ENCODE measurements around the gene ESYT1. TPM values are rescaled to one million over a fixed set of nuclear protein-coding genes. Genes with fewer than 3 reads are reported as not detected.
A peak's percentile ranks its signal among the peaks of the same experiment; 100 is the strongest.

The ESYT1 gene
- total RNA-seq, 1 donor, result 304 TPM

DNA sequence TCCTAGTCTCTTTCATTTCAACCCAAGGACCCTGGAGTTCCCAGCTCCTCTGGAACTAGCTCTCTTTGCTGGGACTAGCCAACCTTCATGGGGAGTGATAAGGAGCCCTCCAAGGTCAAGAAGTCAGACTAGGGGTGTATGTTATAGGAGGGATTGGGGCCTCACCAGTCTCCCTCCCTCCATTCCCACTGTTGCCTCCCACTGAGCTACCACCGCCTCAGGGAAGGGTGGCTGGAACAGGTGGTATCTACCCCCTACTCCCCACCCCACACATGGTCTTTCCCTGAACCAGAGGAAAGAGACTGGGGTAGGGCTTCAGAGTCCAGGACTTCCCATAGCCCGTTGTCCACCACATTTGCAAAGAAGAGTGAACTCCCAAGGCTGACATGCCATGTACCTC is 45.7 kb upstream of the ESYT1 start:
- Histone ChIP-seq H3K4me3 (ENCODE audit: insufficient read depth, low read length) (no peak overlapping the region), H3K9me3 (ENCODE audit: low read depth, low read length) (no peaks in the 10 kb centered on the region)
- DNase-seq (ENCODE audit: insufficient read length, low spot score, missing footprints), result no peak

GRCh38 chr12:56082967-56083366 is 45.1 kb upstream of the ESYT1 start:
- Histone ChIP-seq H3K27me3 (ENCODE audit: insufficient read depth, low read length) (peaks cover 25% of the 10 kb centered on the region), H3K9me3 (ENCODE audit: low read depth, low read length) (no peaks in the 10 kb centered on the region), H4K20me1 (ENCODE audit: insufficient read depth, low read length) (no peaks in the 10 kb centered on the region), H3K4me2 (ENCODE audit: insufficient read depth, low read length) (no peak overlapping the region), H3K36me3 (ENCODE audit: insufficient read depth, low read length) (no peaks in the 10 kb centered on the region), H3K4me3 (ENCODE audit: insufficient read depth, low read length) (no peak overlapping the region), H2AFZ (ENCODE audit: low read length) (no peak overlapping the region), H3K27ac (ENCODE audit: low read depth, low read length) (no peak overlapping the region), H3K4me1 (ENCODE audit: insufficient read depth, low read length) (peaks cover 9% of the 10 kb centered on the region), H3K79me2 (ENCODE audit: insufficient read depth, low read length) (no peaks in the 10 kb centered on the region)
- TF ChIP-seq, protein P1, sequence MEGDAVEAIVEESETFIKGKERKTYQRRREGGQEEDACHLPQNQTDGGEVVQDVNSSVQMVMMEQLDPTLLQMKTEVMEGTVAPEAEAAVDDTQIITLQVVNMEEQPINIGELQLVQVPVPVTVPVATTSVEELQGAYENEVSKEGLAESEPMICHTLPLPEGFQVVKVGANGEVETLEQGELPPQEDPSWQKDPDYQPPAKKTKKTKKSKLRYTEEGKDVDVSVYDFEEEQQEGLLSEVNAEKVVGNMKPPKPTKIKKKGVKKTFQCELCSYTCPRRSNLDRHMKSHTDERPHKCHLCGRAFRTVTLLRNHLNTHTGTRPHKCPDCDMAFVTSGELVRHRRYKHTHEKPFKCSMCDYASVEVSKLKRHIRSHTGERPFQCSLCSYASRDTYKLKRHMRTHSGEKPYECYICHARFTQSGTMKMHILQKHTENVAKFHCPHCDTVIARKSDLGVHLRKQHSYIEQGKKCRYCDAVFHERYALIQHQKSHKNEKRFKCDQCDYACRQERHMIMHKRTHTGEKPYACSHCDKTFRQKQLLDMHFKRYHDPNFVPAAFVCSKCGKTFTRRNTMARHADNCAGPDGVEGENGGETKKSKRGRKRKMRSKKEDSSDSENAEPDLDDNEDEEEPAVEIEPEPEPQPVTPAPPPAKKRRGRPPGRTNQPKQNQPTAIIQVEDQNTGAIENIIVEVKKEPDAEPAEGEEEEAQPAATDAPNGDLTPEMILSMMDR (IDR thresholded peaks at IDR 0.05; ENCODE audit: extremely low read depth, low read depth, low read length), result no peak
- DNase-seq (ENCODE audit: insufficient read length, low spot score, missing footprints), result peak; percentile 73

More for the DNA sequence above, 45.7 kb upstream of the ESYT1 start:
- no peaks in the 10 kb centered on the region for H3K36me3 ChIP-seq (ENCODE audit: insufficient read depth, low read length)
- no peaks in the 10 kb centered on the region for H3K79me2 ChIP-seq (ENCODE audit: insufficient read depth, low read length)
- H4K20me1 ChIP-seq (ENCODE audit: insufficient read depth, low read length), result no peaks in the 10 kb centered on the region
- H2AFZ ChIP-seq (ENCODE audit: low read length), result no peak overlapping the region
- no peak overlapping the region for H3K27ac ChIP-seq (ENCODE audit: low read depth, low read length)
- TF ChIP-seq, protein P1 (IDR thresholded peaks at IDR 0.05; ENCODE audit: extremely low read depth, low read depth, low read length), result no peak
- peaks cover 25% of the 10 kb centered on the region for H3K27me3 ChIP-seq (ENCODE audit: insufficient read depth, low read length)
- peaks cover 9% of the 10 kb centered on the region for H3K4me1 ChIP-seq (ENCODE audit: insufficient read depth, low read length)
- H3K4me2 ChIP-seq (ENCODE audit: insufficient read depth, low read length), result no peak overlapping the region

GRCh38 chr12:56084958-56085543 is 43.0 kb upstream of the ESYT1 start:
- Histone ChIP-seq H3K9me3 (ENCODE audit: low read depth, low read length) (no peaks in the 10 kb centered on the region), H3K27me3 (ENCODE audit: insufficient read depth, low read length) (peaks cover 25% of the 10 kb centered on the region), H3K4me3 (ENCODE audit: insufficient read depth, low read length) (no peak overlapping the region), H3K36me3 (ENCODE audit: insufficient read depth, low read length) (no peaks in the 10 kb centered on the region), H3K79me2 (ENCODE audit: insufficient read depth, low read length) (no peaks in the 10 kb centered on the region), H2AFZ (ENCODE audit: low read length) (no peak overlapping the region), H3K27ac (ENCODE audit: low read depth, low read length) (no peak overlapping the region), H3K4me1 (ENCODE audit: insufficient read depth, low read length) (peaks cover 3% of the 10 kb centered on the region), H3K4me2 (ENCODE audit: insufficient read depth, low read length) (no peak overlapping the region), H4K20me1 (ENCODE audit: insufficient read depth, low read length) (no peaks in the 10 kb centered on the region)
- TF ChIP-seq, protein P1 (IDR thresholded peaks at IDR 0.05; ENCODE audit: extremely low read depth, low read depth, low read length), result peak; percentile 52
- peak; percentile 50 for DNase-seq (ENCODE audit: insufficient read length, low spot score, missing footprints)

- Histone ChIP-seq H4K20me1 (ENCODE audit: insufficient read depth, low read length) (no peaks in the 10 kb centered on the region), H2AFZ (ENCODE audit: low read length) (no peak overlapping the region), H3K4me3 (ENCODE audit: insufficient read depth, low read length) (no peak overlapping the region), H3K27ac (ENCODE audit: low read depth, low read length) (no peak overlapping the region), H3K9me3 (ENCODE audit: low read depth, low read length) (no peaks in the 10 kb centered on the region), H3K36me3 (ENCODE audit: insufficient read depth, low read length) (no peaks in the 10 kb centered on the region), H3K4me2 (ENCODE audit: insufficient read depth, low read length) (no peak overlapping the region), H3K4me1 (ENCODE audit: insufficient read depth, low read length) (no peaks in the 10 kb centered on the region), H3K79me2 (ENCODE audit: insufficient read depth, low read length) (no peaks in the 10 kb centered on the region), H3K27me3 (ENCODE audit: insufficient read depth, low read length) (peaks cover 17% of the 10 kb centered on the region)
- TF ChIP-seq, protein P1 (IDR thresholded peaks at IDR 0.05; ENCODE audit: extremely low read depth, low read depth, low read length), result no peak
- DNase-seq (ENCODE audit: insufficient read length, low spot score, missing footprints), result no peak
Observed at GRCh38 chr12:56086096-56086495, 42.0 kb upstream of the ESYT1 start.
